ENCODE results near the gene FCSK.

DNA sequence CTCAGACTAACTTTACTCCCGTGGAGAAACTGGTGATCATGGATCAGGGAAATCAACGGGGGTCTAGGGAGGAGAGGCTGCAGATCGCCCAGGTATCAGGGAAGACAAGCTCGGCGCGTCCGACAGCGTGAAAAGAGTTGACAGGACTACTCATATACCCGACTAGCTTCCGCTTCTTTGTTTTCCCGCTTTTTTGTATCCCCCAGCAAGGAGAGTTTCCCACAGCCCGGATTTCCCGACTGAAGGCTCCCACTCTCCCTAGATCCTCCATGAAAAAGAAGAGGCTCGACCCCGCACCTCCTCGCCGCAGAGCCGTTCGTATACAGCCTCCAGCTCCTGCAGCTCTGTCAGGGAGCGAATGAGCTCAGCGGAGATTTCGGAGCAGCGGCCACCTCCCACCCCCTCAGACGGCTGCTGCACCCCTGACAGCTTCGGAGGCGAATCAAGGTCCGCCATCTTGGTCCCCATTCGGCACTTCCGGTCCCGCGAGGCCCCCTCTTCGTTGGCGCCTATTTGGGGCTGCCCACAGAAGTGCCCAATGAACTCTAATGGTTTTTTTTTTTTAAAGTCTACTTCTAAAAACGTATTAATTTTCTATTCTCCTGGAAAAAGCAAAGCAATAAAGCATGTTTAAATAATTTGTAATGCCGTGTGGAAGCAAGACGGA, 68.8 kb downstream of the FCSK start, which contains the start of gene COG4:
- TF ChIP-seq GATA3 (IDR thresholded peaks at IDR 0.05; ENCODE audit: low read depth, low read length) = no peak
- no peak for TF ChIP-seq GATA2 (IDR thresholded peaks at IDR 0.05; ENCODE audit: low read depth, low read length)

All from SH-SY5Y (cell line).